Measurements from ENCODE around the gene NUSAP1.
A peak's percentile ranks its signal among the peaks of the same experiment; 100 is the strongest.
"Not testable (repeated sequence)": the region's sequence is repeated elsewhere in the genome, so short reads cannot be mapped to it uniquely, and the experiment has no call there.

The NUSAP1 gene
- 0 to 1.3 (median 0.07) reads per million in 9 experiments for total RNA-seq

GRCh38 chr15:41332194-41333025, at the start of gene NUSAP1, which contains the start of gene OIP5:
TSS of gene NUSAP1 (plus strand) at chr15:41332881. CDS start at chr15:41332958, 77 bp downstream.
TSS of gene OIP5 (minus strand) at chr15:41332591. CDS start at chr15:41332561, 30 bp downstream.
- peaks cover 19 to 32% of the 10 kb centered on the region in 2 donors for H3K4me1 Mint-ChIP-seq (ENCODE audit: low read depth in 2 of 2)
- peaks cover 10% of the 10 kb centered on the region for H3K36me3 Mint-ChIP-seq (ENCODE audit: insufficient read depth)
- peak; percentile 91 for ATAC-seq (replicated peaks)
- H3K4me3 Mint-ChIP-seq = peak within 1 kb of the TSS; percentile 95 to 97
- no peaks in the 10 kb centered on the region for H3K27me3 Mint-ChIP-seq
- H3K9me3 Mint-ChIP-seq = no peaks in the 10 kb centered on the region
- peak; percentile 95 to 97 (median 97) for DNase-seq
- peak within 1 kb of the TSS; percentile 85 to 92 for H3K27ac Mint-ChIP-seq

- Mint-ChIP-seq H3K27ac (peak overlapping the region; percentile 98 to 100), H3K4me1 (ENCODE audit: low read depth in 2 of 2) (peaks cover 20 to 30% of the 10 kb centered on the region in 2 donors), H3K36me3 (ENCODE audit: insufficient read depth) (peaks cover 50% of the 10 kb centered on the region), H3K4me3 (peak overlapping the region; percentile 94 to 98)
- not testable (repeated sequence) for ATAC-seq (replicated peaks); H3K9me3 Mint-ChIP-seq; H3K27me3 Mint-ChIP-seq
- DNase-seq = peak in 1 of 3 experiments; percentile 3
Measured at GRCh38 chr15:41282980-41283652, 49.6 kb upstream of the NUSAP1 start.

GRCh38 chr15:41283653-41284426, 48.8 kb upstream of the NUSAP1 start:
- Mint-ChIP-seq H3K4me1 (ENCODE audit: low read depth in 2 of 2) (peaks cover 25 to 34% of the 10 kb centered on the region in 2 donors), H3K4me3 (peak overlapping the region; percentile 94 to 98), H3K27ac (peak overlapping the region; percentile 98 to 100), H3K9me3 (no peaks in the 10 kb centered on the region), H3K27me3 (no peaks in the 10 kb centered on the region), H3K36me3 (ENCODE audit: insufficient read depth) (peaks cover 56% of the 10 kb centered on the region)
- peak; percentile 91 for ATAC-seq (replicated peaks)
- peak; percentile 96 to 98 (median 97) for DNase-seq

GRCh38 chr15:41284427-41285177, 48.1 kb upstream of the NUSAP1 start:
- ATAC-seq (replicated peaks) (no peak), DNase-seq (no peak)
- Mint-ChIP-seq H3K27me3 (no peaks in the 10 kb centered on the region), H3K9me3 (no peaks in the 10 kb centered on the region), H3K36me3 (ENCODE audit: insufficient read depth) (peaks cover 56% of the 10 kb centered on the region), H3K4me1 (ENCODE audit: low read depth in 2 of 2) (peaks cover 25 to 34% of the 10 kb centered on the region in 2 donors), H3K27ac (peak overlapping the region; percentile 98 to 100), H3K4me3 (peak overlapping the region; percentile 94 to 98)

- Mint-ChIP-seq H3K36me3 (ENCODE audit: insufficient read depth) (peaks cover 56% of the 10 kb centered on the region), H3K4me1 (ENCODE audit: low read depth in 2 of 2) (peaks cover 25 to 34% of the 10 kb centered on the region in 2 donors), H3K27ac (peak overlapping the region; percentile 98 to 100), H3K9me3 (no peaks in the 10 kb centered on the region), H3K27me3 (no peaks in the 10 kb centered on the region), H3K4me3 (peak overlapping the region; percentile 94 to 98)
- ATAC-seq (replicated peaks) (no peak), DNase-seq (no peak)
Measured at GRCh38 chr15:41285285-41285684, 47.4 kb upstream of the NUSAP1 start.

GRCh38 chr15:41286665-41287333, 45.9 kb upstream of the NUSAP1 start:
- Mint-ChIP-seq H3K27me3 (no peaks in the 10 kb centered on the region), H3K4me3 (peak overlapping the region in 1 of 2 donors; percentile 57), H3K36me3 (ENCODE audit: insufficient read depth) (peaks cover 62% of the 10 kb centered on the region), H3K27ac (no peak overlapping the region), H3K4me1 (ENCODE audit: low read depth in 2 of 2) (peaks cover 25 to 34% of the 10 kb centered on the region in 2 donors), H3K9me3 (no peaks in the 10 kb centered on the region)
- DNase-seq (no peak), ATAC-seq (replicated peaks) (no peak)

GRCh38 chr15:41288464-41288863, 44.2 kb upstream of the NUSAP1 start:
- Mint-ChIP-seq H3K4me3 (no peak overlapping the region), H3K9me3 (no peaks in the 10 kb centered on the region), H3K36me3 (ENCODE audit: insufficient read depth) (peaks cover 56% of the 10 kb centered on the region), H3K4me1 (ENCODE audit: low read depth in 2 of 2) (peaks cover 18 to 23% of the 10 kb centered on the region in 2 donors), H3K27me3 (no peaks in the 10 kb centered on the region), H3K27ac (peak overlapping the region; percentile 17 to 56)
- ATAC-seq (replicated peaks) (no peak), DNase-seq (no peak)

- peaks cover 42% of the 10 kb centered on the region for H3K36me3 Mint-ChIP-seq (ENCODE audit: insufficient read depth)
- H3K27ac Mint-ChIP-seq = peak overlapping the region in 1 of 2 donors; percentile 28
- H3K9me3 Mint-ChIP-seq = no peaks in the 10 kb centered on the region
- DNase-seq (no peak), ATAC-seq (replicated peaks) (no peak)
- H3K27me3 Mint-ChIP-seq = no peaks in the 10 kb centered on the region
- H3K4me1 Mint-ChIP-seq (ENCODE audit: low read depth in 2 of 2) = peaks cover 18 to 26% of the 10 kb centered on the region in 2 donors
- H3K4me3 Mint-ChIP-seq = no peak overlapping the region
Measured at GRCh38 chr15:41289953-41290352, 42.7 kb upstream of the NUSAP1 start.

GRCh38 chr15:41291065-41291631, 41.5 kb upstream of the NUSAP1 start:
- peak; percentile 63 for ATAC-seq (replicated peaks)
- Mint-ChIP-seq H3K9me3 (no peaks in the 10 kb centered on the region), H3K4me1 (ENCODE audit: low read depth in 2 of 2) (peaks cover 13 to 24% of the 10 kb centered on the region in 2 donors), H3K4me3 (no peak overlapping the region), H3K27ac (peak overlapping the region; percentile 20 to 28), H3K36me3 (ENCODE audit: insufficient read depth) (peaks cover 40% of the 10 kb centered on the region), H3K27me3 (no peaks in the 10 kb centered on the region)
- no peak for DNase-seq

GRCh38 chr15:41292521-41292920, 40.2 kb upstream of the NUSAP1 start:
- ATAC-seq (replicated peaks) = no peak
- Mint-ChIP-seq H3K27me3 (no peaks in the 10 kb centered on the region), H3K36me3 (ENCODE audit: insufficient read depth) (peaks cover 40% of the 10 kb centered on the region), H3K9me3 (no peaks in the 10 kb centered on the region), H3K4me1 (ENCODE audit: low read depth in 2 of 2) (peaks cover 11 to 20% of the 10 kb centered on the region in 2 donors), H3K27ac (peak overlapping the region; percentile 38 to 52), H3K4me3 (no peak overlapping the region)
- no peak for DNase-seq

- not testable (repeated sequence) for H3K4me3 Mint-ChIP-seq; H3K27me3 Mint-ChIP-seq; ATAC-seq (replicated peaks); H3K9me3 Mint-ChIP-seq; DNase-seq
- Mint-ChIP-seq H3K36me3 (ENCODE audit: insufficient read depth) (peaks cover 26% of the 10 kb centered on the region), H3K4me1 (ENCODE audit: low read depth in 2 of 2) (peaks cover 0 to 21% of the 10 kb centered on the region in 2 donors), H3K27ac (peak overlapping the region; percentile 52 to 65)
Measured at GRCh38 chr15:41301139-41301538, 31.5 kb upstream of the NUSAP1 start.

GRCh38 chr15:41301587-41301986, 31.1 kb upstream of the NUSAP1 start:
- H3K9me3 Mint-ChIP-seq = no peaks in the 10 kb centered on the region
- H3K27me3 Mint-ChIP-seq = no peaks in the 10 kb centered on the region
- peaks cover 21% of the 10 kb centered on the region for H3K36me3 Mint-ChIP-seq (ENCODE audit: insufficient read depth)
- ATAC-seq (replicated peaks) (no peak), DNase-seq (no peak)
- H3K4me3 Mint-ChIP-seq = no peak overlapping the region
- peaks cover 0 to 21% of the 10 kb centered on the region in 2 donors for H3K4me1 Mint-ChIP-seq (ENCODE audit: low read depth in 2 of 2)
- H3K27ac Mint-ChIP-seq = peak overlapping the region; percentile 52 to 65
